A673 (cell line): ENCODE data around the gene ARHGEF4. TPM values are rescaled to one million over a fixed set of nuclear protein-coding genes. Genes with fewer than 3 reads are reported as not detected.

ENCODE experiments used
- BruUV-seq: library from RNA; stranded (reverse); fragments of 400-500 nt; replicated peaks from 2 replicates; lab custom pipeline; 2021; lab: Mats Ljungman, UMichigan
- CTCF ChIA-PET: fragments of 300-600 bp; sonication (Branson Sonifier 250); formaldehyde crosslinking; loops from one replicate; lab custom pipeline; 2022; ENCODE audit warnings: antibody characterized with exemption; lab: Charles Lee
- POLR2A ChIA-PET: fragments of 300-600 bp; sonication (Branson Sonifier 250); formaldehyde crosslinking; loops from one replicate; lab custom pipeline; 2022; ENCODE audit warnings: antibody characterized with exemption; ENCODE audit not compliant: low non-redundant PET; lab: Charles Lee
- DNase-seq: peaks from one replicate; pipeline ENCODE4 v3.0.0-alpha.2; 2015; ENCODE audit warnings: low spot score
- H3K27ac ChIP-seq: fragments of 200-600 bp; sonication (generic); 2 replicates; pipeline ENCODE4 v1.5.1; 2016; ENCODE audit warnings: mixed run types, low read depth, mild to moderate bottlenecking, mixed read lengths, antibody characterized with exemption, low read length; ENCODE audit not compliant: poor library complexity, severe bottlenecking
- H3K27me3 ChIP-seq: fragments of 200-600 bp; sonication (generic); replicated peaks from 2 replicates; pipeline ENCODE4 v1.6.1; 2017; ENCODE audit warnings: mixed run types, low read depth, mild to moderate bottlenecking, mixed read lengths, antibody characterized with exemption, low read length; ENCODE audit not compliant: insufficient read depth, poor library complexity
- H3K36me3 ChIP-seq: fragments of 200-600 bp; sonication (generic); 2 replicates; pipeline ENCODE4 v1.6.1; 2016; ENCODE audit warnings: mixed run types, mild to moderate bottlenecking, mixed read lengths, antibody characterized with exemption, low read length; ENCODE audit not compliant: insufficient read depth, poor library complexity, severe bottlenecking
- H3K4me1 ChIP-seq: fragments of 200-600 bp; sonication (generic); 2 replicates; pipeline ENCODE4 v1.6.1; 2017; ENCODE audit warnings: mixed run types, mild to moderate bottlenecking, mixed read lengths, antibody characterized with exemption, low read length; ENCODE audit not compliant: insufficient read depth, poor library complexity, severe bottlenecking
- H3K4me3 ChIP-seq: fragments of 200-600 bp; sonication (generic); 2 replicates; pipeline ENCODE4 v1.5.1; 2016; ENCODE audit warnings: low read depth, mixed run types, mild to moderate bottlenecking, mixed read lengths, low read length; ENCODE audit not compliant: poor library complexity, severe bottlenecking
- H3K9me3 ChIP-seq: fragments of 200-600 bp; sonication (generic); 2 replicates; pipeline ENCODE4 v1.6.1; 2016; ENCODE audit warnings: mixed run types, low read depth, mild to moderate bottlenecking, mixed read lengths, antibody characterized with exemption, low read length; ENCODE audit not compliant: poor library complexity, severe bottlenecking
- CTCF ChIP-seq: fragments of 300-800, 200-600 bp; sonication (generic); conservative IDR thresholded peaks from 2 replicates; pipeline ENCODE4 v1.5.1; 2017; ENCODE audit warnings: low read depth, mild to moderate bottlenecking, antibody characterized with exemption, low read length, moderate library complexity, mixed read lengths
- EZH2 ChIP-seq: fragments of 200-600 bp; sonication (generic); IDR thresholded peaks from 2 replicates; pipeline ENCODE4 v1.6.1; 2017; ENCODE audit warnings: borderline replicate concordance, low read depth, mild to moderate bottlenecking, mixed read lengths, antibody characterized with exemption, low read length; ENCODE audit not compliant: poor library complexity, severe bottlenecking
- intact Hi-C: fragments of 100-400 bp; cut with micrococcal nuclease; formaldehyde crosslinking; loops from one replicate; pipeline ENCODE4 v1.10.0; 2022; ENCODE audit not compliant: unreplicated experiment
- total RNA-seq: library from RNA; stranded (reverse); gene quantifications from 2 replicates; pipeline ENCODE4 v1.2.3, GENCODE V29; 2021

ARHGEF4 gene
- total RNA-seq, 1 experiment from 2014 or later: 2.1 TPM

DNA sequence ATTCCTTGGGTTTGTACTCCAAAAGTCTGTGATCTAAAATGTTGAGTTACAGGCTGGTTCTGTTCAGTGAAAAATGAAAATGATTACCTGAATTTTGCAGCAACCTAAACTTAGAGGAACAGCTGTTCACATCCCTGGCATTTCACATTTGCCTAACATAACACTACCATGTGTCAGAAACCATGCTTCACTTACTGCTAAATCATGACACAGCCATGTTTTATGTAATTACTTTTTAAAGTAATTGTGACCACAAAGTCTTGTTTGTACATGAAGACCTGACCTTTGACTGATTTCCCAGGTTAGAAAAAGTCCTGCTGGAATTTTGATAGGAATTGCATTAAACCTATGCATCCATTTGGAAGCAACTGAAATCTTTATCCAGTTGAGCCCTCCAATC, 177.4 kb downstream of the ARHGEF4 start:
- Histone ChIP-seq H3K9me3 (no peaks in the 10 kb centered on the region), H3K27me3 (peaks cover 56% of the 10 kb centered on the region), H3K36me3 (no peaks in the 10 kb centered on the region), H3K4me1 (no peaks in the 10 kb centered on the region), H3K27ac (no peak overlapping the region), H3K4me3 (no peak overlapping the region)
- intact Hi-C loops: no loop called here
- BruUV-seq: no TSS peak
- no peak for DNase-seq
- ChIA-PET POLR2A (no interaction called here), CTCF (no interaction called here)
- no peak for TF ChIP-seq CTCF
- no peak for TF ChIP-seq EZH2

DNA sequence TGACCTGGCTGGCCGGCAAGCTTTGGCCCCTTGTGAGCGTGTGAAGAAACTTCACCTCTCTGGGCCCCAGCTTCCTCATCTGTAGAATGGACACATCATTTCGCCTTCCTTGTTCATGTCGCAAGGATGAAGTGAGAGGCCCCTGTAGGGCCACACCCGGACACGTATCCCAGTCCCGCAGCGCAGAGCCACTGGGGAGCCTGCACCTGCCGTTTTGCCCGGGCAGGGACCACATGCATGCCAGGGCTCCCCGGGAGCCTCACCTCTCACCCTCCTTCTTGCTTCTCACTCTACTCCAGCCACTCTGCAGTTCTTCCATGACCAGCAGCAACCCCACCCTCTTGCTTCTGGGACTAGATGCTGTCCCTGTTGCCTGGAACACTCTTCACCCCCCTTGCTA, 179.1 kb downstream of the ARHGEF4 start:
- intact Hi-C loops: no loop called here
- no TSS peak for BruUV-seq
- Histone ChIP-seq H3K4me3 (no peak overlapping the region), H3K27me3 (peaks cover 40% of the 10 kb centered on the region), H3K27ac (no peak overlapping the region), H3K4me1 (no peaks in the 10 kb centered on the region), H3K36me3 (no peaks in the 10 kb centered on the region), H3K9me3 (no peaks in the 10 kb centered on the region)
- POLR2A ChIA-PET: no interaction called here
- no peak for TF ChIP-seq EZH2
- no peak for TF ChIP-seq CTCF
- DNase-seq: no peak
- CTCF ChIA-PET: no interaction called here

GRCh38 chr2:131016826-131017741, 180.4 kb downstream of the ARHGEF4 start:
- no peak overlapping the region for H3K27ac ChIP-seq
- POLR2A ChIA-PET: no interaction called here

More at GRCh38 chr2:131016826-131017741, 180.4 kb downstream of the ARHGEF4 start:
- no peak for TF ChIP-seq CTCF
- TF ChIP-seq EZH2: no peak
- CTCF ChIA-PET: no interaction called here
- no peaks in the 10 kb centered on the region for H3K9me3 ChIP-seq
- intact Hi-C loops: no loop called here
- BruUV-seq: no TSS peak
- H3K4me3 ChIP-seq: no peak overlapping the region
- H3K36me3 ChIP-seq: no peaks in the 10 kb centered on the region
- H3K27me3 ChIP-seq: peaks cover 28% of the 10 kb centered on the region
- H3K4me1 ChIP-seq: no peaks in the 10 kb centered on the region
- DNase-seq: no peak
